ENCODE data around the gene TANGO6.
A peak's percentile ranks its signal among the peaks of the same experiment; 100 is the strongest.

TANGO6 gene

DNA sequence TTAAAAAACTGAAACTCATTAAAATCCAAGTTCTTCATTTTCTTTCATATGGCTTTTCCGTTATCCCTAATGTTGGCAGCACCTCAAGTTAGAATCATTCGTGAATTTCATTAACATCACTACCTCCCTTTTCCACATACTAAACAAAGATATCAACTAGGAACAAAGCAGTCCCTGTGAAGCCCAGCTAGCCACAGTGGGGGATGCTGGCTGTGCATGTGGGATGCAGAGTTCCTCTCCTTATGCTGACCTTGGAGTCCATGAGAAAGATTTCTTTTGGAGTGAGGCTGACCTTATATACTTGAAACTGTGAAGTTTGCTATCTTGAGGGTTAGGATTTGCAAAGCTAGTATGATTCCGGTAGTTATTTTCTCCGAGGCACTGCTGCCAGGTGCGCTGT, 117.6 kb downstream of the TANGO6 start:
- no peak overlapping the region for H3K9ac ChIP-seq
- no peaks in the 10 kb centered on the region for H3K27me3 ChIP-seq (ENCODE audit: control insufficient read depth, insufficient read depth, low read length)
- no peak overlapping the region for H2AFZ ChIP-seq
- no peaks in the 10 kb centered on the region for H3K79me2 ChIP-seq
- no peak overlapping the region for H3K4me2 ChIP-seq (ENCODE audit: low read length)
- no peaks in the 10 kb centered on the region for H3K36me3 ChIP-seq (ENCODE audit: control insufficient read depth, insufficient read depth, low read length)
- H3K27ac ChIP-seq = no peak overlapping the region
- TF ChIP-seq, protein P1, sequence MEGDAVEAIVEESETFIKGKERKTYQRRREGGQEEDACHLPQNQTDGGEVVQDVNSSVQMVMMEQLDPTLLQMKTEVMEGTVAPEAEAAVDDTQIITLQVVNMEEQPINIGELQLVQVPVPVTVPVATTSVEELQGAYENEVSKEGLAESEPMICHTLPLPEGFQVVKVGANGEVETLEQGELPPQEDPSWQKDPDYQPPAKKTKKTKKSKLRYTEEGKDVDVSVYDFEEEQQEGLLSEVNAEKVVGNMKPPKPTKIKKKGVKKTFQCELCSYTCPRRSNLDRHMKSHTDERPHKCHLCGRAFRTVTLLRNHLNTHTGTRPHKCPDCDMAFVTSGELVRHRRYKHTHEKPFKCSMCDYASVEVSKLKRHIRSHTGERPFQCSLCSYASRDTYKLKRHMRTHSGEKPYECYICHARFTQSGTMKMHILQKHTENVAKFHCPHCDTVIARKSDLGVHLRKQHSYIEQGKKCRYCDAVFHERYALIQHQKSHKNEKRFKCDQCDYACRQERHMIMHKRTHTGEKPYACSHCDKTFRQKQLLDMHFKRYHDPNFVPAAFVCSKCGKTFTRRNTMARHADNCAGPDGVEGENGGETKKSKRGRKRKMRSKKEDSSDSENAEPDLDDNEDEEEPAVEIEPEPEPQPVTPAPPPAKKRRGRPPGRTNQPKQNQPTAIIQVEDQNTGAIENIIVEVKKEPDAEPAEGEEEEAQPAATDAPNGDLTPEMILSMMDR (IDR thresholded peaks at IDR 0.05) = no peak
- no peaks in the 10 kb centered on the region for H3K9me3 ChIP-seq (ENCODE audit: control insufficient read depth, low read length)
- H3K4me3 ChIP-seq (ENCODE audit: low read depth, low read length) = no peak overlapping the region
- H3K4me1 ChIP-seq = no peaks in the 10 kb centered on the region

DNA sequence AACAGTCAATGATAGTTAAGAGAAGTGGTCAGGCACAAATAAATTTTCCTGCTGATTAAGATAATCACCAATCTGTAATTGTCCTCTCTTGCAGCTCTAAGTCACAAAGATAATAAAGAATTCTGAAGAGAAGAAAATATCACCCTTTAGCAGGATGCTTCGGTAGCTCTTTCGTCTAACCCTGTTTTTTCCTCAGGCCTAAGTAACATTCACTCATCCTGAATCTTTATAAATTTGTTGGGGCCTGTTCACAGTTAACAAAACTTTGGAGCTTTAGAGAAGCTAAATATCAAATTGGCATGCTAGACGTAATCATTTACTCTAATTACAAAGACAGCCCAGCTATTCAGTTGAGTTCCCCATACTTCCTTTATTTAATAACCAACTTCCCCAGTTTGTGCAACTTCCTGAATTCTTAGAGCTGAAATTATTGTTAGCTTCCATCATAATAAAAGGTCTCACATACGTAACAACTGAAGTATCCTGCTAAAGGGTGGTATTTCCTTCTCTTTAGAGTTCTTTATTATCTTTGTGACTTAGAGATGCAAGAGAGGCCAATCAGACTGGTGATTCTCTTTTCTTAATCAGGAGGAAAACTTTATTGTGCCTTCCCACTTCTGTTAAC, 118.6 kb downstream of the TANGO6 start:
- Histone ChIP-seq H3K27ac (no peak overlapping the region), H2AFZ (no peak overlapping the region), H3K27me3 (ENCODE audit: control insufficient read depth, insufficient read depth, low read length) (no peaks in the 10 kb centered on the region), H3K9ac (no peak overlapping the region), H3K4me2 (ENCODE audit: low read length) (no peak overlapping the region), H3K79me2 (no peaks in the 10 kb centered on the region), H3K4me3 (ENCODE audit: low read depth, low read length) (no peak overlapping the region), H3K4me1 (no peaks in the 10 kb centered on the region), H3K9me3 (ENCODE audit: control insufficient read depth, low read length) (no peaks in the 10 kb centered on the region), H3K36me3 (ENCODE audit: control insufficient read depth, insufficient read depth, low read length) (no peaks in the 10 kb centered on the region)
- TF ChIP-seq, protein P1 (IDR thresholded peaks at IDR 0.05) = no peak

DNA sequence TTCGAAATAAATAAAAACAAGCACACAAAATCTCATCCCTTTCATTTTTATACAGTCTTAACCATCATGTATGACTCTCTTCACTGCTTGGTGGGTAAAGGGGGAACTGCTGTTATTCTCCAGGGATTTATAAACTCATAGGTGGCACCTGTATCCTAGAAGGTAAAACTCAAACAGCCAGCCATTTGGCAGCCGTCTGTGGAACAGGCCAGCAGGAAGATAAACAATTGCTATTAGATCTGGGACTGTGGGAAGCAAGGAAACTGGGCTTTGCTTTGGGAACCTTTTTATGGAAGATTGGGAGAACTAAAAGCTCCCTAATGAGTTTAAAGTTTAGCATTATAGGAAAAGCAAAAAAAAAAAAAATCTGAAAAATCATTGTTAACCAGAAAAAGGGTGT, 126.0 kb downstream of the TANGO6 start:
- Histone ChIP-seq H3K36me3 (ENCODE audit: control insufficient read depth, insufficient read depth, low read length) (no peaks in the 10 kb centered on the region), H3K27me3 (ENCODE audit: control insufficient read depth, insufficient read depth, low read length) (no peaks in the 10 kb centered on the region), H3K9me3 (ENCODE audit: control insufficient read depth, low read length) (no peaks in the 10 kb centered on the region), H3K4me1 (peaks cover 14% of the 10 kb centered on the region), H3K4me2 (ENCODE audit: low read length) (no peak overlapping the region), H3K79me2 (no peaks in the 10 kb centered on the region), H3K4me3 (ENCODE audit: low read depth, low read length) (no peak overlapping the region), H3K9ac (no peak overlapping the region), H2AFZ (no peak overlapping the region), H3K27ac (no peak overlapping the region)
- TF ChIP-seq, protein P1 (IDR thresholded peaks at IDR 0.05) = no peak

DNA sequence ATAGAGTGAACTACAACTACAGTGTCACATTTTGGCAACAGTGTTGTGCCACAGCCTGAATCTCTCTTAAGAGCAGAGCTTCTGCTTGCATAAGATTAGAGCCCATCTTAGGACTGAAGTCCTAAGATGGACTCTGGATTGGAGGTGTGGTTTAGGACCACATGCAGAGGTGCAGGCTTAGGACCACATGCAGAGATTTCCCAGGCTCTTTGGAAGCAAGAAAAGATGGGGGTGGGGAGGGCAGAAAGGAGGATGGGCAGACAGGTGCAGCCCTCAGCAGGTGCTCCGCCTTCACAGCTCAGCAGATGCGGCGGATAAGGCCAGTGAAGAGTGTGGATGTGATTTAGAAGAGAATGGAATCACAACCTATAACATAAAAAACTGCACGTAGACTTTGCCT, 128.7 kb downstream of the TANGO6 start:
- H3K4me1 ChIP-seq = peaks cover 14% of the 10 kb centered on the region
- no peak overlapping the region for H3K27ac ChIP-seq
- no peak overlapping the region for H2AFZ ChIP-seq
- no peak overlapping the region for H3K4me2 ChIP-seq (ENCODE audit: low read length)
- H3K36me3 ChIP-seq (ENCODE audit: control insufficient read depth, insufficient read depth, low read length) = no peaks in the 10 kb centered on the region
- H3K79me2 ChIP-seq = no peaks in the 10 kb centered on the region
- H3K4me3 ChIP-seq (ENCODE audit: low read depth, low read length) = no peak overlapping the region
- H3K9me3 ChIP-seq (ENCODE audit: control insufficient read depth, low read length) = no peaks in the 10 kb centered on the region
- TF ChIP-seq, protein P1 (IDR thresholded peaks at IDR 0.05) = no peak
- no peak overlapping the region for H3K9ac ChIP-seq
- H3K27me3 ChIP-seq (ENCODE audit: control insufficient read depth, insufficient read depth, low read length) = no peaks in the 10 kb centered on the region

DNA sequence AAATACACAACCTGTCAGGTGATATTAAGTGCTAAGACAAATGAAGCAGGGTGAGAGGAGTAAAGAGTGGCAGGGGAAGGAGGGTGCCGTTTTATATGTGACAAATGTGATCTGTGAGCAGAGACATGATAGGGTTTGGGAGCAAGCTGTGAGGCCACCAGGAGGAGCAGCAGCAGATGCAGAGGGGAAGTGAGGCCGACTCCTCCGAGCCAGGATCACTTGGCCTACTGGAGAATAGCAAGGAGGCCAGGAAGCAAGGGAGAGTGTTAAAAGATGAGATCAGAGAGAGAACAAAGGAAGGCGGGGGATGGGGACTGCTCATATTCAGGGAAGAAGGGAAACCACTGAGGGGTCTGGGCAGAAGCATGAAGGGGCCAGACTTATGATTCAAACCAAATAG, 129.4 kb downstream of the TANGO6 start:
- Histone ChIP-seq H2AFZ (peak overlapping the region; percentile 17), H3K4me1 (peaks cover 14% of the 10 kb centered on the region), H3K27ac (no peak overlapping the region), H3K9ac (no peak overlapping the region), H3K27me3 (ENCODE audit: control insufficient read depth, insufficient read depth, low read length) (no peaks in the 10 kb centered on the region), H3K4me3 (ENCODE audit: low read depth, low read length) (no peak overlapping the region), H3K4me2 (ENCODE audit: low read length) (no peak overlapping the region), H3K36me3 (ENCODE audit: control insufficient read depth, insufficient read depth, low read length) (no peaks in the 10 kb centered on the region), H3K9me3 (ENCODE audit: control insufficient read depth, low read length) (no peaks in the 10 kb centered on the region), H3K79me2 (no peaks in the 10 kb centered on the region)
- TF ChIP-seq, protein P1 (IDR thresholded peaks at IDR 0.05) = peak; percentile 38
